Panc1 (cell line): ENCODE measurements around the gene PDLIM3. TPM values are rescaled to one million over a fixed set of nuclear protein-coding genes. Genes with fewer than 3 reads are reported as not detected.

Experiments used
- ATAC-seq: fragments of 200-7000 bp; cut with Tn5 transposase; 2 replicates; pipeline ENCODE4 v1.9.1; 2020; ENCODE audit warnings: mild to moderate bottlenecking, moderate library complexity
- BruUV-seq: library from RNA; stranded (reverse); fragments of 400-500 nt; replicated peaks from 2 replicates; lab custom pipeline; 2021; lab: Mats Ljungman, UMichigan
- CTCF ChIA-PET: fragments of 300-600 bp; sonication (Branson Sonifier 250); formaldehyde crosslinking; loops from one replicate; lab custom pipeline; 2022; ENCODE audit warnings: antibody characterized with exemption; lab: Charles Lee
- POLR2A ChIA-PET: fragments of 300-600 bp; sonication (Branson Sonifier 250); formaldehyde crosslinking; loops from one replicate; lab custom pipeline; 2022; ENCODE audit warnings: antibody characterized with exemption; lab: Charles Lee
- DNase-seq: peaks from one replicate; pipeline ENCODE4 v3.0.0-alpha.2; 2010; ENCODE audit warnings: low read depth, low spot score
- H3K27ac ChIP-seq: 2 replicates; pipeline ENCODE4 v1.5.1; 2011; ENCODE audit warnings: mild to moderate bottlenecking, low read length, inconsistent platforms
- H3K27me3 ChIP-seq: fragments of 200-500 bp; sonication (Bioruptor generic); 2 replicates; pipeline ENCODE4 v1.6.0; 2014; ENCODE audit warnings: low read length, inconsistent platforms; ENCODE audit not compliant: control insufficient read depth, insufficient read depth
- H3K36me3 ChIP-seq: fragments of 200-500 bp; sonication (Bioruptor generic); 2 replicates; pipeline ENCODE4 v1.5.1; 2014; ENCODE audit warnings: inconsistent platforms, mild to moderate bottlenecking, low read length, moderate library complexity; ENCODE audit not compliant: control insufficient read depth, insufficient read depth
- H3K4me1 ChIP-seq: 2 replicates; pipeline ENCODE4 v1.5.1; 2011; ENCODE audit warnings: inconsistent platforms, mild to moderate bottlenecking, low read length, moderate library complexity; ENCODE audit not compliant: control insufficient read depth, insufficient read depth
- H3K4me3 ChIP-seq, 2 experiments: 2 replicates each; pipeline ENCODE4 v1.5.1; 2011 to 2012; ENCODE audit warnings: low read depth in 2 of 2, low read length in 2 of 2, mild to moderate bottlenecking in 2 of 2, inconsistent platforms in 1 of 2, moderate library complexity in 1 of 2
- H3K9me3 ChIP-seq: fragments of 200-500 bp; sonication (Bioruptor generic); 2 replicates; pipeline ENCODE4 v1.5.1; 2014; ENCODE audit warnings: low read depth, mild to moderate bottlenecking, inconsistent platforms, low read length, moderate library complexity; ENCODE audit not compliant: control insufficient read depth, insufficient read depth
- CTCF ChIP-seq: fragments of 450-650 bp; IDR thresholded peaks from 2 replicates; pipeline ENCODE4 v1.5.1; 2017; ENCODE audit warnings: mild to moderate bottlenecking
- POLR2AphosphoS5 ChIP-seq: IDR thresholded peaks from 2 replicates; pipeline ENCODE4 v1.6.1; 2012; ENCODE audit warnings: mild to moderate bottlenecking, low read depth, low read length, moderate library complexity
- REST ChIP-seq, 2 experiments: IDR thresholded peaks; 2 replicates each; pipeline ENCODE4 v1.6.1; 2011 to 2012; ENCODE audit warnings: low read depth in 2 of 2, control low read depth in 1 of 2, low read length in 1 of 2, mild to moderate bottlenecking in 1 of 2, moderate library complexity in 1 of 2; ENCODE audit not compliant: insufficient read depth in 1 of 2
- SIN3A ChIP-seq: IDR thresholded peaks from 2 replicates; pipeline ENCODE4 v1.6.1; 2012; ENCODE audit warnings: low read depth, mild to moderate bottlenecking, low read length, moderate library complexity, borderline replicate concordance; ENCODE audit not compliant: insufficient read depth
- TCF7L2 ChIP-seq: IDR thresholded peaks from 2 replicates; pipeline ENCODE4 v1.6.1; 2011; ENCODE audit warnings: mild to moderate bottlenecking, low read depth, low read length, inconsistent platforms
- in situ Hi-C: cut with HindIII; loops from 2 replicates; pipeline ENCODE4 v1.10.0; 2016; ENCODE audit warnings: low sequenced_read_pairs, low pct_unique_long_range_greater_than_20kb
- intact Hi-C: fragments of 100-400 bp; cut with micrococcal nuclease; formaldehyde crosslinking; loops from one replicate; pipeline ENCODE4 v1.10.0; 2022; ENCODE audit not compliant: unreplicated experiment
- total RNA-seq: library from RNA; stranded (reverse); gene quantifications from one replicate; pipeline ENCODE4 v1.2.1, GENCODE V29; 2021; ENCODE audit not compliant: unreplicated experiment

PDLIM3 gene
- total RNA-seq, 1 experiment from 2014 or later = 0.10 TPM

DNA sequence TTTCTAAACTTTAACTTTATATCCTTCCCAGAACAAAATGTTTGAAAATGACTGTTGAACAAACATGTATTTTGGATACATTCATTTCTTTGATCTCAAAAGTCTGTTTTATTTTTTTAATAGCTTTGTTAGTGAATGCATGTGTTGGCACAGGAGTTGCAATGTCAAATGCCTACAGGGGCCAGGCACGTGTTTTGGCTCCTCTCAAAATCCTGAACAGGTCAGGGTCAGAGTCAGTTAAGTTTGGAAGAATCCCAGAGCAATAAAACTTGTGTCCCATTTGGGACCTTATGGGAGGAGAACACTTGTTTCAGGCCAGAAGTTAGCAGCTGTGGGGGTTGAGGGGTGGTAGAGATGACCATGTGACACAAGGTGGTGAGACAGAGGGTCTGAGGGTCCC lies 34.7 kb downstream of the PDLIM3 start:
- intact Hi-C loops = no loop called here
- no TSS peak for BruUV-seq
- Histone ChIP-seq H3K27ac (no peak overlapping the region), H3K9me3 (no peaks in the 10 kb centered on the region), H3K36me3 (no peaks in the 10 kb centered on the region), H3K4me3 (no peak overlapping the region), H3K27me3 (no peaks in the 10 kb centered on the region), H3K4me1 (no peaks in the 10 kb centered on the region)
- DNase-seq (no peak), ATAC-seq (no peak)
- ChIA-PET CTCF (no interaction called here), POLR2A (no interaction called here)
- no peak for TF ChIP-seq CTCF
- TF ChIP-seq REST (IDR thresholded peaks at IDR 0.05; ENCODE audit: insufficient read depth in 1 of 2, low read depth in 2 of 2, low read length in 1 of 2) = no peak
- TF ChIP-seq SIN3A = no peak
- TF ChIP-seq TCF7L2 = no peak
- TF ChIP-seq POLR2AphosphoS5 = no peak
- in situ Hi-C loops = no loop called here

GRCh38 chr4:185500035-185500434 lies 35.3 kb downstream of the PDLIM3 start:
- Histone ChIP-seq H3K4me1 (no peaks in the 10 kb centered on the region), H3K27ac (no peak overlapping the region), H3K36me3 (no peaks in the 10 kb centered on the region), H3K27me3 (no peaks in the 10 kb centered on the region), H3K4me3 (no peak overlapping the region), H3K9me3 (no peaks in the 10 kb centered on the region)
- ChIA-PET CTCF (no interaction called here), POLR2A (no interaction called here)
- DNase-seq (no peak), ATAC-seq (no peak)
- in situ Hi-C loops (no loop called here), intact Hi-C loops (no loop called here)
- no TSS peak for BruUV-seq
- no peak for TF ChIP-seq CTCF
- TF ChIP-seq REST (IDR thresholded peaks at IDR 0.05; ENCODE audit: insufficient read depth in 1 of 2, low read depth in 2 of 2, low read length in 1 of 2) = no peak
- TF ChIP-seq POLR2AphosphoS5 = no peak
